PC-9 (cell line): ENCODE results near the gene USP22. TPM values are rescaled to one million over a fixed set of nuclear protein-coding genes. Genes with fewer than 3 reads are reported as not detected.

Experiments used
- BruUV-seq: library from RNA; stranded (reverse); fragments of 400-500 nt; replicated peaks from 2 replicates; lab custom pipeline; 2021; lab: Mats Ljungman, UMichigan
- CTCF ChIA-PET: fragments of 300-600 bp; sonication (Branson Sonifier 250); formaldehyde crosslinking; loops from one replicate; lab custom pipeline; 2022; ENCODE audit warnings: antibody characterized with exemption; lab: Charles Lee
- POLR2A ChIA-PET: fragments of 300-600 bp; sonication (Branson Sonifier 250); formaldehyde crosslinking; loops from one replicate; lab custom pipeline; 2022; ENCODE audit warnings: antibody characterized with exemption; ENCODE audit not compliant: unreplicated experiment; lab: Charles Lee
- DNase-seq, 2 experiments: peaks; one replicate each; pipeline versions ENCODE4 v3.0.0 to v3.0.0-alpha.2; 2015 to 2022; ENCODE audit warnings: mixed read lengths in 1 of 2
- H2AFZ ChIP-seq: fragments of 200-600 bp; sonication (generic); 2 replicates; pipeline ENCODE4 v1.8.1; 2017; ENCODE audit warnings: antibody characterized with exemption
- H3F3A ChIP-seq: fragments of 200-600 bp; sonication (generic); 2 replicates; pipeline ENCODE4 v1.8.1; 2017; ENCODE audit warnings: antibody characterized with exemption, mild to moderate bottlenecking, low read depth; ENCODE audit not compliant: insufficient read depth
- H3K27ac ChIP-seq: fragments of 200-600 bp; sonication (generic); 2 replicates; pipeline ENCODE4 v1.6.1; 2016; ENCODE audit warnings: mixed run types
- H3K27me3 ChIP-seq: fragments of 200-600 bp; sonication (generic); 2 replicates; pipeline ENCODE4 v1.6.1; 2016; ENCODE audit warnings: low read depth, mixed run types; ENCODE audit not compliant: insufficient read depth
- H3K36me3 ChIP-seq: fragments of 200-600 bp; sonication (generic); 2 replicates; pipeline ENCODE4 v1.6.1; 2016; ENCODE audit warnings: low read depth, mixed run types
- H3K4me1 ChIP-seq: fragments of 200-600 bp; sonication (generic); replicated peaks from 2 replicates; pipeline ENCODE4 v1.6.1; 2016; ENCODE audit warnings: mixed run types; ENCODE audit not compliant: insufficient read depth
- H3K4me2 ChIP-seq: fragments of 200-600 bp; sonication (generic); 2 replicates; pipeline ENCODE4 v1.6.1; 2017; ENCODE audit warnings: mixed run types
- H3K4me3 ChIP-seq: fragments of 200-600 bp; sonication (generic); 2 replicates; pipeline ENCODE4 v1.6.1; 2016; ENCODE audit warnings: mixed run types
- H3K79me2 ChIP-seq: fragments of 200-600 bp; sonication (generic); 2 replicates; pipeline ENCODE4 v1.6.1; 2017; ENCODE audit warnings: low read depth, mixed run types
- H3K9me2 ChIP-seq: fragments of 200-600 bp; sonication (generic); 2 replicates; pipeline ENCODE4 v1.8.1; 2017; ENCODE audit warnings: mild to moderate bottlenecking; ENCODE audit not compliant: insufficient read depth
- H3K9me3 ChIP-seq: fragments of 200-600 bp; sonication (generic); 2 replicates; pipeline ENCODE4 v1.8.1; 2016; ENCODE audit warnings: low read depth; ENCODE audit not compliant: insufficient read depth
- H4K20me1 ChIP-seq: fragments of 200-600 bp; sonication (generic); 2 replicates; pipeline ENCODE4 v1.8.1; 2017; ENCODE audit not compliant: insufficient read depth
- CTCF ChIP-seq: fragments of 200-600 bp; sonication (generic); conservative IDR thresholded peaks from 2 replicates; pipeline ENCODE4 v1.6.1; 2017; ENCODE audit warnings: mixed run types, antibody characterized with exemption, mild to moderate bottlenecking, moderate library complexity
- EZH2 ChIP-seq: fragments of 200-600 bp; sonication (generic); IDR thresholded peaks from 2 replicates; pipeline ENCODE4 v1.8.0; 2017; ENCODE audit warnings: antibody characterized with exemption, low read depth
- intact Hi-C: fragments of 100-400 bp; cut with micrococcal nuclease; formaldehyde crosslinking; loops from one replicate; pipeline ENCODE4 v1.10.0; 2022; ENCODE audit not compliant: unreplicated experiment
- total RNA-seq: library from RNA; stranded (reverse); gene quantifications from 2 replicates; pipeline ENCODE4 v1.2.3, GENCODE V29; 2021

USP22 gene
- total RNA-seq, 1 experiment from 2014 or later, result 296 TPM

DNA sequence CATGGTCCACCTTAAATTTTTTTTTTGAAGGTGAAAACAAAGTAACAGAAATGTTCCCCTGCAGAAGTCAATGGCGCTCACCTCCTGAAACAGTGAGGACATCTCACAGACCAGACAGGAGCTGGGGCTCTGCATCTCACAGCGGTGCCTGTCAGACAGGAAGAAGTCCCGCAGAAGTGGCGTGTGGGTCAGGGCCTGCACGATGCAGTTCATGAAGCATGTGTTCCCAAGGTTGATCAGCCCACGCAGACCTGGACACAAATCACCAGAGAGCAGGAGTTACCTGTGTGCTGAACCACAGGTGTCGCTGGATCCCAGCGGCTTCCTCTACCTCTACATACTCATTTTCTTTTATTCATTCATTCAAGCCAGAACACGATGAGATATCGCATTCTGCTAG is 24.9 kb downstream of the USP22 start:
- Histone ChIP-seq H3K4me2 (no peak overlapping the region), H3K79me2 (peaks cover 53% of the 10 kb centered on the region), H3K9me3 (no peaks in the 10 kb centered on the region), H3K4me1 (no peaks in the 10 kb centered on the region), H3K27ac (no peak overlapping the region), H3F3A (peaks cover 6% of the 10 kb centered on the region; the same call in 1 of the 2 replicates), H4K20me1 (peaks cover 95% of the 10 kb centered on the region), H3K36me3 (peaks cover 49% of the 10 kb centered on the region), H2AFZ (no peak overlapping the region), H3K27me3 (no peaks in the 10 kb centered on the region), H3K9me2 (no peaks in the 10 kb centered on the region), H3K4me3 (no peak overlapping the region)
- no peak for DNase-seq
- TF ChIP-seq CTCF (no peak), EZH2 (no peak)
- ChIA-PET POLR2A (no interaction called here), CTCF (no interaction called here)
- BruUV-seq, result no TSS peak
- intact Hi-C loops, result no loop called here

DNA sequence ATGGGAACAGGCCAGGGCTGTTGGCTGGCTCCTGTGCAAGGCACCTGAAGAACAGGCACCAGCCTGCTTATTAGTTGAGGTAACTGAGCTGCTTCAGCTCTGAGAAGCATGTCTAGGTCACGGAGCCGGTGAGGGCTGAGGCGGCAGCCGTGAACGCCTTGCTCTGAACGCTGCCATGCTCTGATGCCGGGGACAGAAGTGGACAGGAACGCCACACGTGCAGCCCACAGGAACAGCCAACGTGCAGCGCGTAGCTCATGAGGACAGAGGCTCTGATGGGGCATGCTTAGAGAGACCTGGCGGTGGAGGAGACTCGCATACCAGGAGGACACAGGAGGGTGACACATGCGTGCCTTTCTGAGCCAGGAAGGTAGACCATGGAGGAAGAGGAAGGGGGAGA is 25.6 kb downstream of the USP22 start:
- ChIA-PET CTCF (no interaction called here), POLR2A (no interaction called here)
- Histone ChIP-seq H4K20me1 (peaks cover 95% of the 10 kb centered on the region), H3K27me3 (no peaks in the 10 kb centered on the region), H2AFZ (no peak overlapping the region), H3K4me1 (no peaks in the 10 kb centered on the region), H3K9me3 (no peaks in the 10 kb centered on the region), H3K27ac (no peak overlapping the region), H3K9me2 (no peaks in the 10 kb centered on the region), H3K36me3 (peaks cover 44% of the 10 kb centered on the region), H3K79me2 (peaks cover 47% of the 10 kb centered on the region), H3F3A (peaks cover 6% of the 10 kb centered on the region; the same call in 1 of the 2 replicates), H3K4me2 (no peak overlapping the region), H3K4me3 (no peak overlapping the region)
- TF ChIP-seq CTCF, result no peak
- TF ChIP-seq EZH2, result no peak
- intact Hi-C loops, result no loop called here
- DNase-seq, result no peak
- BruUV-seq, result no TSS peak

DNA sequence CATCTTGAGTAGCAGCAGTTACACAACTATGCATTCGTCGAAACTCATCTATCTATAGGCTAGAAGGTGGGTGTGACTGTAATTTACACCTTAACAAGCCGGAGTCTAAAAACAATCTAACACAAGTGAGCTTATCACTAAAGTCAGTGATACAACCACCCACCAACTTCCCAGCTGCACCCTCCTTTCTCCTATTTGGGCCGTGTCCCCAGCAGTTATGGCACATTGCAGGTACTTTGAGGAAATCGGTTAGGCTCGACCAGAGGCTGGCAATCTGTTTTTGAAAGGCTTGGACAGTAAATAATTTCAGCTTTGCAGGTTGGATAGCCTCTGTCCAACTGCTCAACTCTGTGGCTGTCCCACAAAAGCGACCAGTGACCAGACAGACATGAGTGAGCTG is 26.0 kb downstream of the USP22 start:
- BruUV-seq, result no TSS peak
- POLR2A ChIA-PET, result no interaction called here
- DNase-seq, result no peak

More for the DNA sequence above, 26.0 kb downstream of the USP22 start:
- Histone ChIP-seq H3K27ac (no peak overlapping the region), H3K9me2 (no peaks in the 10 kb centered on the region), H3K27me3 (no peaks in the 10 kb centered on the region), H3K4me2 (no peak overlapping the region), H3K4me1 (no peaks in the 10 kb centered on the region), H3K9me3 (no peaks in the 10 kb centered on the region), H4K20me1 (peaks cover 95% of the 10 kb centered on the region), H3F3A (peaks cover 6% of the 10 kb centered on the region; the same call in 1 of the 2 replicates), H2AFZ (no peak overlapping the region), H3K4me3 (no peak overlapping the region), H3K79me2 (peaks cover 43% of the 10 kb centered on the region), H3K36me3 (peaks cover 44% of the 10 kb centered on the region)
- intact Hi-C loops, result no loop called here
- TF ChIP-seq CTCF (no peak), EZH2 (no peak)
- CTCF ChIA-PET, result no interaction called here
